K562 (cell line): ENCODE results near the gene AIFM1. TPM values are rescaled to one million over a fixed set of nuclear protein-coding genes. Genes with fewer than 3 reads are reported as not detected.

Experiments used
- CEBPG ChIP-seq, 3 experiments: fragments of 200-800 bp in 1 of 3; sonication (Bioruptor generic) in 1 of 3; sonication (generic) in 1 of 3; formaldehyde crosslinking in 1 of 3; IDR thresholded peaks in 2 of 3; conservative IDR thresholded peaks in 1 of 3; 2 replicates each; pipeline versions ENCODE4 v1.6.1 to v1.8.0; 2016 to 2022; ENCODE audit warnings: missing compliant biosample characterization in 2 of 3, missing genetic modification characterization in 2 of 3, mild to moderate bottlenecking in 1 of 3, missing genetic modification reagents in 1 of 3
- FOXM1 ChIP-seq, 2 experiments: fragments of 450-650 bp in 1 of 2; sonication (generic) in 1 of 2; formaldehyde crosslinking in 1 of 2; IDR thresholded peaks; 2 replicates each; pipeline versions ENCODE4 v1.6.1 to v1.9.0; 2017 to 2022; ENCODE audit warnings: low read depth in 2 of 2, mild to moderate bottlenecking in 2 of 2, missing genetic modification reagents in 1 of 2, moderate library complexity in 1 of 2
- MIER1 ChIP-seq: fragments of 450-650 bp; IDR thresholded peaks from 2 replicates; pipeline ENCODE4 v1.6.1; 2016; ENCODE audit warnings: antibody characterized with exemption, mild to moderate bottlenecking, low read depth
- PHF8 ChIP-seq: fragments of 200-600 bp; sonication (generic); IDR thresholded peaks from 2 replicates; pipeline ENCODE4 v1.6.1; 2012; ENCODE audit warnings: mixed run types, mild to moderate bottlenecking, inconsistent platforms, low read length, moderate library complexity, borderline replicate concordance
- RBFOX2 ChIP-seq: fragments of 200-400 bp; formaldehyde crosslinking; IDR thresholded peaks from 2 replicates; pipeline ENCODE4 v1.6.1; 2017; ENCODE audit warnings: low read depth, mild to moderate bottlenecking, low read length, moderate library complexity
- RBM22 ChIP-seq: fragments of 200-400 bp; formaldehyde crosslinking; IDR thresholded peaks from 2 replicates; pipeline ENCODE4 v1.6.1; 2018; ENCODE audit warnings: low read length, low read depth; ENCODE audit not compliant: poor library complexity, severe bottlenecking
- SMARCC2 ChIP-seq: fragments of 450-650 bp; IDR thresholded peaks from 2 replicates; pipeline ENCODE4 v1.6.1; 2017; ENCODE audit warnings: antibody characterized with exemption, moderate library complexity, mild to moderate bottlenecking, low read depth
- TCF3 ChIP-seq: sonication (generic); formaldehyde crosslinking; IDR thresholded peaks from 2 replicates; pipeline ENCODE4 v1.4.0; 2020; ENCODE audit warnings: mild to moderate bottlenecking, missing genetic modification reagents
- ZNF24 ChIP-seq: fragments of 450-650 bp; IDR thresholded peaks from 2 replicates; pipeline ENCODE4 v1.6.1; 2016
- ZNF316 ChIP-seq: fragments of 450-650 bp; IDR thresholded peaks from 2 replicates; pipeline ENCODE4 v1.6.1; 2016
- ZNF561 ChIP-seq: fragments of 450-650 bp; formaldehyde crosslinking; conservative IDR thresholded peaks from 2 replicates; pipeline ENCODE4 v1.4.0; 2020; ENCODE audit warnings: mild to moderate bottlenecking, moderate library complexity
- polyA plus RNA-seq, 8 experiments: library from polyadenylated mRNA; depleted of rRNA in 4 of 8; stranded (reverse) in 5 of 8; unstranded in 3 of 8; fragments of >200 nt; fragmentation: Nextera tagmentation in 2 of 8; fragmentation: Illumina TruSeq in 1 of 8; extraction: Ambion mirVana in 2 of 8; extraction: Trizol in 1 of 8; gene quantifications; 2 replicates each; pipeline versions ENCODE4 v1.2.1 to v1.2.3, GENCODE V29; 2011 to 2014; ENCODE audit warnings: inconsistent platforms in 1 of 8, missing spikeins in 1 of 8
- total RNA-seq, 7 experiments: library from RNA; depleted of rRNA in 6 of 7; stranded (reverse); fragments of >200 nt in 6 of 7; fragmentation: Illumina TruSeq in 2 of 7; extraction: Trizol in 2 of 7; gene quantifications; 2 replicates each; pipeline versions ENCODE4 v1.2.1 to v1.2.3, GENCODE V29; 2011 to 2021; ENCODE audit warnings: low replicate concordance in 1 of 7
- TF ChIP-seq, protein P1 (sequence below), 2 experiments: fragments of 450-650 bp; IDR thresholded peaks; 2 replicates each; pipeline ENCODE4 v1.6.1; 2016; ENCODE audit warnings: mild to moderate bottlenecking in 2 of 2, borderline replicate concordance in 1 of 2, low read depth in 1 of 2, moderate library complexity in 1 of 2
- TF ChIP-seq, protein P2 (sequence below): fragments of 450-650 bp; formaldehyde crosslinking; conservative IDR thresholded peaks from 2 replicates; pipeline ENCODE4 v1.4.0; 2022; ENCODE audit warnings: mild to moderate bottlenecking, missing genetic modification characterization
- TF ChIP-seq, protein P3 (sequence below): IDR thresholded peaks from 2 replicates; pipeline ENCODE4 v1.6.1; 2012; ENCODE audit warnings: low read depth, low read length, improper control_type of control experiment, borderline replicate concordance

AIFM1 gene
- total and polyA plus RNA-seq, 9 of the 15 experiments (the other 6 are each of a cell fraction or from before 2014, with no cell fraction given): 51.0 to 117 (median 91.2) TPM

DNA sequence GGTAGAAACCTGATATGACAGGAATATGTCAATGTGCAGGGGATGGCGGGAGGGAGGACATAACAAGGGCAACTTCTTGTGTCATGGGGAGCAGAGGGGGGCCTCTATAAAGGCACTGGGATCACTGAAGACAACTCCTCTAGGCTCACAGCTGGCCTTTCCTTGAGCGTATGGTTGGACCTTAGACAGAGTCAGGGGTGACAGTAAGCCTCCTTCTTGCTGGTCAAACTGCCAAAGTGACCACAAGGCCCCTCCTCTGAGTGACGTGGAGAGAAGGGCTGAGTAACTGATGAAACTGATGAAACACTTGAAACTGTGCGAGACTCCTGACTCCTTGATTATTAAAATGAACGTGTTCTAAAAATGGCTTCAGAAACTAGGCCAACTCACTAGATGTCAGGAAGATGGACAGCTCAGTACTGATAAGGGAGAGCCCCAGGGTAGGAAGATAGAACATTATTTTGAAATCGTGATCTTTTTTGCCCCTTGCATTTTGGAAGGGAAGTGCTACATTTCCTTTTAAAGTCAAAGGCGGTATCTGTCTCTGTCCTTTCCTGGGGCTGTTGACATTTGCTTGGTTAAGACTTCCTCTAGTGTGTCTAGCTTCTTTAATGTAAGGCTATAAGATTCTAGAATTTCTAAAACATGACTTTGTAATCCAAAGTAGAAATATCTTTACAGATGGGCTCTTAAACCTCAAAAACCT is 7.7 kb upstream of the AIFM1 start (continued):
- TF ChIP-seq, protein P1, sequence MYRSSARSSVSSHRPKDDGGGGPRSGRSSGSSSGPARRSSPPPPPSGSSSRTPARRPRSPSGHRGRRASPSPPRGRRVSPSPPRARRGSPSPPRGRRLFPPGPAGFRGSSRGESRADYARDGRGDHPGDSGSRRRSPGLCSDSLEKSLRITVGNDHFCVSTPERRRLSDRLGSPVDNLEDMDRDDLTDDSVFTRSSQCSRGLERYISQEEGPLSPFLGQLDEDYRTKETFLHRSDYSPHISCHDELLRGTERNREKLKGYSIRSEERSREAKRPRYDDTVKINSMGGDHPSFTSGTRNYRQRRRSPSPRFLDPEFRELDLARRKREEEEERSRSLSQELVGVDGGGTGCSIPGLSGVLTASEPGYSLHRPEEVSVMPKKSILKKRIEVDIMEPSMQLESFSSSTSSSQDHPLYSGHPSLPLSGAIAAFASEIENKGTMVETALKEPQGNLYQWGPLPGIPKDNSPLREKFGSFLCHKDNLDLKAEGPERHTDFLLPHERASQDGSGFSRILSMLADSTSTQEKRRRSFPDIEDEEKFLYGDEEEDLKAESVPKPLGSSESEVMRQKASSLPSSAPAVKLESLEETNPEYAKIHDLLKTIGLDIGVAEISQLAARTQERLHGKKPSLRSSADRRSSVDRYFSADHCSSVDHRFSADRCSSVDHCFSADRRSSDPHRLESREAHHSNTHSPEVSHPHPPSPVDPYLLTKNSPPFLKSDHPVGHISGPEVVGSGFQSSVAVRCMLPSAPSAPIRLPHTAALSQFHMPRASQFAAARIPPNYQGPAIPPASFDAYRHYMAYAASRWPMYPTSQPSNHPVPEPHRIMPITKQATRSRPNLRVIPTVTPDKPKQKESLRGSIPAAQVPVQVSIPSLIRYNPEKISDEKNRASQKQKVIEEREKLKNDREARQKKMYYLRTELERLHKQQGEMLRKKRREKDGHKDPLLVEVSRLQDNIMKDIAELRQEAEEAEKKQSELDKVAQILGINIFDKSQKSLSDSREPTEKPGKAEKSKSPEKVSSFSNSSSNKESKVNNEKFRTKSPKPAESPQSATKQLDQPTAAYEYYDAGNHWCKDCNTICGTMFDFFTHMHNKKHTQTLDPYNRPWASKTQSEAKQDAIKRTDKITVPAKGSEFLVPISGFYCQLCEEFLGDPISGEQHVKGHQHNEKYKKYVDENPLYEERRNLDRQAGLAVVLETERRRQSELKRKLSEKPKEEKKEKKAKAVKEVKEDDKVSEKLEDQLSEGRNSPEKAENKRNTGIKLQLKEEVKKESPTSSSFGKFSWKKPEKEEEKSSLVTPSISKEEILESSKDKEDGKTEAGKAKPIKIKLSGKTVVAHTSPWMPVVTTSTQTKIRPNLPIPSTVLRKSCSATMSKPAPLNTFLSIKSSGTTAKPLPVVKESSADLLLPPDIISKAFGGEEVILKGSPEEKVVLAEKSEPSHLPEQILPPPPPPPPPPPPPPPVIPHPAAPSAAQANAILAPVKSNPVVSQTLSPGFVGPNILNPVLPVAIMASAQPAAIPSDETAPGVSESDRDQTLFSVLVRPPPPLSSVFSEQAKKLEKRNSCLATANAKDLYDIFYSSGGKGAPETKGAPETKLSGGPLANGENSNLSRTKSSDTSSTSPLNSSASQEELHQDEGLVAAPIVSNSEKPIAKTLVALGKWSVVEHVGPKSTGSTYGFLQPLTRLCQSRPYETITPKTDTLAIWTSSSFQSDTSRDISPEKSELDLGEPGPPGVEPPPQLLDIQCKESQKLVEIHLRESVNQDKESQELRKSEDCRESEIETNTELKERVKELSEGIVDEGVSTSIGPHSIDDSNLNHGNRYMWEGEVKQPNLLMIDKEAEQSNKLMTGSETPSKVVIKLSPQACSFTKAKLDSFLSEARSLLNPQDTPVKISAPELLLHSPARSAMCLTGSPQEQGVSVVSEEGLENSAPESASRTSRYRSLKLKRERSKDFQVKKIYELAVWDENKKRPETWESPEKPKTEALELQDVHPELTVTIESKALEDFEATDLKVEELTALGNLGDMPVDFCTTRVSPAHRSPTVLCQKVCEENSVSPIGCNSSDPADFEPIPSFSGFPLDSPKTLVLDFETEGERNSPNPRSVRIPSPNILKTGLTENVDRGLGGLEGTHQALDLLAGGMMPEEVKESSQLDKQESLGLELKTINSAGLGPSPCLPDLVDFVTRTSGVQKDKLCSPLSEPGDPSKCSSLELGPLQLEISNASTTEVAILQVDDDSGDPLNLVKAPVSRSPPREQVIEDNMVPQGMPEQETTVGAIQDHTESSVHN (IDR thresholded peaks at IDR 0.05; ENCODE audit: borderline replicate concordance in 1 of 2, low read depth in 1 of 2): peak in 1 of 2 experiments; percentile 77; a peak in 2 of 4 replicates
- TF ChIP-seq TCF3 (CRISPR knock-in tag) (peak; percentile 48), ZNF316 (no peak), RBM22 (no peak), SMARCC2 (0 out of 2 replicates have a peak, but pooled peaks have one; percentile 13), MIER1 (no peak), FOXM1 (IDR thresholded peaks at IDR 0.05; ENCODE audit: low read depth) (0 out of 2 replicates have a peak, but pooled peaks have one; percentile 19), FOXM1 (CRISPR knock-in tag; IDR thresholded peaks at IDR 0.05; ENCODE audit: low read depth) (no peak), PHF8 (peak; percentile 8; the same call in 1 of the 2 replicates), RBFOX2 (peak; percentile 67), ZNF24 (0 out of 2 replicates have a peak, but pooled peaks have one; percentile 44), ZNF561 (CRISPR knock-in tag) (no peak), CEBPG (CRISPR knock-in tag; IDR thresholded peaks at IDR 0.05) (peak; percentile 93), CEBPG (tag; conservative IDR thresholded peaks at IDR 0.05 in 1 of 2, IDR thresholded peaks at IDR 0.05 in 1 of 2) (peak in 1 of 2 experiments; percentile 91; a peak in 2 of 4 replicates)
- TF ChIP-seq, protein P2, sequence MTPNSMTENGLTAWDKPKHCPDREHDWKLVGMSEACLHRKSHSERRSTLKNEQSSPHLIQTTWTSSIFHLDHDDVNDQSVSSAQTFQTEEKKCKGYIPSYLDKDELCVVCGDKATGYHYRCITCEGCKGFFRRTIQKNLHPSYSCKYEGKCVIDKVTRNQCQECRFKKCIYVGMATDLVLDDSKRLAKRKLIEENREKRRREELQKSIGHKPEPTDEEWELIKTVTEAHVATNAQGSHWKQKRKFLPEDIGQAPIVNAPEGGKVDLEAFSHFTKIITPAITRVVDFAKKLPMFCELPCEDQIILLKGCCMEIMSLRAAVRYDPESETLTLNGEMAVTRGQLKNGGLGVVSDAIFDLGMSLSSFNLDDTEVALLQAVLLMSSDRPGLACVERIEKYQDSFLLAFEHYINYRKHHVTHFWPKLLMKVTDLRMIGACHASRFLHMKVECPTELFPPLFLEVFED: peak; percentile 71; the same call in 1 of the 2 replicates
- TF ChIP-seq, protein P3, sequence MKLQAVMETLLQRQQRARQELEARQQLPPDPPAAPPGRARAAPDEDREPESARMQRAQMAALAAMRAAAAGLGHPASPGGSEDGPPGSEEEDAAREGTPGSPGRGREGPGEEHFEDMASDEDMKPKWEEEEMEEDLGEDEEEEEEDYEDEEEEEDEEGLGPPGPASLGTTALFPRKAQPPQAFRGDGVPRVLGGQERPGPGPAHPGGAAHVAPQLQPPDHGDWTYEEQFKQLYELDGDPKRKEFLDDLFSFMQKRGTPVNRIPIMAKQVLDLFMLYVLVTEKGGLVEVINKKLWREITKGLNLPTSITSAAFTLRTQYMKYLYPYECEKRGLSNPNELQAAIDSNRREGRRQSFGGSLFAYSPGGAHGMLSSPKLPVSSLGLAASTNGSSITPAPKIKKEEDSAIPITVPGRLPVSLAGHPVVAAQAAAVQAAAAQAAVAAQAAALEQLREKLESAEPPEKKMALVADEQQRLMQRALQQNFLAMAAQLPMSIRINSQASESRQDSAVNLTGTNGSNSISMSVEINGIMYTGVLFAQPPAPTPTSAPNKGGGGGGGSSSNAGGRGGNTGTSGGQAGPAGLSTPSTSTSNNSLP: peak; percentile 47; the same call in 1 of the 2 replicates
